Measurements from ENCODE around the gene CPN2.

The CPN2 gene

GRCh38 chr3:194395212-194395611 lies 44.1 kb upstream of the CPN2 start:
- TF ChIP-seq PATZ1 (CRISPR knock-in tag; IDR thresholded peaks at IDR 0.05; ENCODE audit: borderline replicate concordance) (no peak), ZNF8 (CRISPR knock-in tag; IDR thresholded peaks at IDR 0.05) (no peak), TCF4 (CRISPR knock-in tag; IDR thresholded peaks at IDR 0.05; ENCODE audit: borderline replicate concordance) (no peak), POU6F1 (CRISPR knock-in tag; IDR thresholded peaks at IDR 0.05; ENCODE audit: borderline replicate concordance, low read depth) (no peak), ZC3H10 (CRISPR knock-in tag; IDR thresholded peaks at IDR 0.05) (no peak), ZNF565 (CRISPR knock-in tag; conservative IDR thresholded peaks at IDR 0.05; ENCODE audit: low read depth) (no peak), ZNF70 (CRISPR knock-in tag; IDR thresholded peaks at IDR 0.05) (no peak), CREB5 (CRISPR knock-in tag; IDR thresholded peaks at IDR 0.05; ENCODE audit: low read depth) (no peak), TOX (CRISPR knock-in tag; IDR thresholded peaks at IDR 0.05; ENCODE audit: borderline replicate concordance) (no peak)
- ATAC-seq, result no peak

- ATAC-seq, result no peak
- TF ChIP-seq CREB5 (CRISPR knock-in tag; IDR thresholded peaks at IDR 0.05; ENCODE audit: low read depth) (no peak), TCF4 (CRISPR knock-in tag; IDR thresholded peaks at IDR 0.05; ENCODE audit: borderline replicate concordance) (no peak), ZFP3 (CRISPR knock-in tag; IDR thresholded peaks at IDR 0.05) (no peak), TOX (CRISPR knock-in tag; IDR thresholded peaks at IDR 0.05; ENCODE audit: borderline replicate concordance) (no peak), POU6F1 (CRISPR knock-in tag; IDR thresholded peaks at IDR 0.05; ENCODE audit: borderline replicate concordance, low read depth) (no peak), ZC3H10 (CRISPR knock-in tag; IDR thresholded peaks at IDR 0.05) (no peak), ESRRG (CRISPR knock-in tag; IDR thresholded peaks at IDR 0.05) (no peak), ZNF565 (CRISPR knock-in tag; conservative IDR thresholded peaks at IDR 0.05; ENCODE audit: low read depth) (no peak), CSDC2 (CRISPR knock-in tag; IDR thresholded peaks at IDR 0.05) (no peak), SNAI2 (CRISPR knock-in tag; IDR thresholded peaks at IDR 0.05) (no peak), GLIS3 (CRISPR knock-in tag; IDR thresholded peaks at IDR 0.05) (no peak), ZNF8 (CRISPR knock-in tag; IDR thresholded peaks at IDR 0.05) (no peak), OSR1 (CRISPR knock-in tag; IDR thresholded peaks at IDR 0.05) (no peak), ZNF70 (CRISPR knock-in tag; IDR thresholded peaks at IDR 0.05) (no peak), ISL1 (CRISPR knock-in tag; IDR thresholded peaks at IDR 0.05) (no peak), ARNTL (CRISPR knock-in tag; IDR thresholded peaks at IDR 0.05; ENCODE audit: borderline replicate concordance, low read depth) (no peak), CSRNP3 (CRISPR knock-in tag; IDR thresholded peaks at IDR 0.05) (no peak), RARB (CRISPR knock-in tag; IDR thresholded peaks at IDR 0.05) (no peak), BACH2 (CRISPR knock-in tag; IDR thresholded peaks at IDR 0.05; ENCODE audit: borderline replicate concordance) (no peak), ZFP30 (CRISPR knock-in tag; IDR thresholded peaks at IDR 0.05) (no peak)
Measured at GRCh38 chr3:194392576-194392975, 41.4 kb upstream of the CPN2 start.

GRCh38 chr3:194390835-194391234 lies 39.7 kb upstream of the CPN2 start:
- ATAC-seq, result no peak
- TF ChIP-seq ZNF565 (CRISPR knock-in tag; conservative IDR thresholded peaks at IDR 0.05; ENCODE audit: low read depth) (no peak), ZC3H10 (CRISPR knock-in tag; IDR thresholded peaks at IDR 0.05) (no peak)
